HEK293T (cell line): Measurements from ENCODE around the gene TRIP11.
"Not testable (repeated sequence)": the region's sequence is repeated elsewhere in the genome, so short reads cannot be mapped to it uniquely, and the experiment has no call there.

Experiments used
- CTCF ChIA-PET: fragments of 350-600 bp; formaldehyde crosslinking; extraction: SDS; loops from one replicate; lab custom pipeline; 2021; ENCODE audit warnings: antibody characterized with exemption, inconsistent platforms; lab: Yijun Ruan, JAX
- POLR2A ChIA-PET: fragments of 350-600 bp; formaldehyde crosslinking; extraction: SDS; loops from one replicate; lab custom pipeline; 2020; ENCODE audit warnings: antibody characterized with exemption, inconsistent platforms; lab: Yijun Ruan, JAX
- DNase-seq: peaks from one replicate; pipeline ENCODE4 v3.0.0; 2012; ENCODE audit warnings: mixed read lengths; ENCODE audit errors: extremely low spot score
- ARNT ChIP-seq: fragments of 450-650 bp; IDR thresholded peaks from 2 replicates; pipeline ENCODE4 v1.6.1; 2017; ENCODE audit warnings: mild to moderate bottlenecking
- BHLHE40 ChIP-seq: fragments of 450-650 bp; IDR thresholded peaks from 2 replicates; pipeline ENCODE4 v1.6.1; 2016; ENCODE audit warnings: mild to moderate bottlenecking, moderate library complexity, borderline replicate concordance
- CTBP1 ChIP-seq: fragments of 450-650 bp; IDR thresholded peaks from 2 replicates; pipeline ENCODE4 v1.6.1; 2016; ENCODE audit warnings: borderline replicate concordance
- ELF4 ChIP-seq: fragments of 450-650 bp; IDR thresholded peaks from 2 replicates; pipeline ENCODE4 v1.6.1; 2017; ENCODE audit warnings: antibody characterized with exemption
- FOXA1 ChIP-seq: fragments of 450-650 bp; IDR thresholded peaks from 2 replicates; pipeline ENCODE4 v1.6.1; 2016; ENCODE audit warnings: mild to moderate bottlenecking
- FOXK2 ChIP-seq: fragments of 450-650 bp; IDR thresholded peaks from 2 replicates; pipeline ENCODE4 v1.6.1; 2016; ENCODE audit warnings: mild to moderate bottlenecking
- FOXM1 ChIP-seq: fragments of 450-650 bp; IDR thresholded peaks from 2 replicates; pipeline ENCODE4 v1.6.1; 2017; ENCODE audit warnings: mild to moderate bottlenecking, borderline replicate concordance
- HDGF ChIP-seq: fragments of 450-650 bp; IDR thresholded peaks from 2 replicates; pipeline ENCODE4 v1.6.1; 2017; ENCODE audit warnings: antibody characterized with exemption, borderline replicate concordance
- L3MBTL2 ChIP-seq: fragments of 450-650 bp; conservative IDR thresholded peaks from 2 replicates; pipeline ENCODE4 v1.6.1; 2016; ENCODE audit warnings: mild to moderate bottlenecking
- LEF1 ChIP-seq: fragments of 450-650 bp; IDR thresholded peaks from 2 replicates; pipeline ENCODE4 v1.6.1; 2017; ENCODE audit warnings: mild to moderate bottlenecking, borderline replicate concordance
- NFRKB ChIP-seq: fragments of 450-650 bp; IDR thresholded peaks from 2 replicates; pipeline ENCODE4 v1.6.1; 2016; ENCODE audit warnings: mild to moderate bottlenecking, moderate library complexity
- PKNOX1 ChIP-seq: fragments of 450-650 bp; IDR thresholded peaks from 2 replicates; pipeline ENCODE4 v1.6.1; 2016
- SP1 ChIP-seq: fragments of 450-650 bp; IDR thresholded peaks from 2 replicates; pipeline ENCODE4 v1.6.1; 2017
- SUZ12 ChIP-seq: fragments of 450-650 bp; IDR thresholded peaks from 2 replicates; pipeline ENCODE4 v1.6.1; 2016; ENCODE audit warnings: mild to moderate bottlenecking
- TARDBP ChIP-seq: fragments of 450-650 bp; IDR thresholded peaks from 2 replicates; pipeline ENCODE4 v1.6.1; 2016
- ZNF384 ChIP-seq: fragments of 450-650 bp; IDR thresholded peaks from 2 replicates; pipeline ENCODE4 v1.6.1; 2016

TRIP11 gene

GRCh38 chr14:92039719-92040430, at the start of gene TRIP11:
TSS of gene TRIP11 (minus strand) at chr14:92040059. CDS start at chr14:92039685, 374 bp downstream.
- CTCF ChIA-PET, result no interaction called here

GRCh38 chr14:92088494-92088893, 48.6 kb upstream of the TRIP11 start:
- ChIA-PET CTCF (no interaction called here), POLR2A (no interaction called here)
- TF ChIP-seq SP1, result no peak
- TF ChIP-seq LEF1, result no peak
- DNase-seq, result no peak

More at GRCh38 chr14:92039719-92040430, at the start of gene TRIP11:
- DNase-seq, result peak; percentile 89
- TF ChIP-seq L3MBTL2 (peak; percentile 61), NFRKB (peak; percentile 55), HDGF (no peak), ELF4 (peak; percentile 27; the same call in 1 of the 2 replicates), SP1 (no peak)
- POLR2A ChIA-PET, result interaction anchor here (0.6 to 3.0 kb wide), 22 partner anchors 9 to 709 kb away, joined by 3 to 20 read pairs (median 4); partner anchors contain the start of genes ATXN3, CPSF2, LGMN and NDUFB1

- CTCF ChIA-PET, result no interaction called here
- POLR2A ChIA-PET, result no interaction called here
- DNase-seq, result no peak
- TF ChIP-seq LEF1, result no peak
- TF ChIP-seq PKNOX1, result no peak
- TF ChIP-seq BHLHE40, result no peak
- no peak for TF ChIP-seq FOXK2
- TF ChIP-seq NFRKB, result no peak
- TF ChIP-seq ELF4, result no peak
- no peak for TF ChIP-seq FOXM1
- no peak for TF ChIP-seq SUZ12
- TF ChIP-seq FOXA1, result no peak
- TF ChIP-seq ZNF384, result no peak
- TF ChIP-seq SP1, result no peak
- no peak for TF ChIP-seq HDGF
- TF ChIP-seq ARNT, result no peak
Measured at GRCh38 chr14:92074555-92074954, 34.7 kb upstream of the TRIP11 start.

GRCh38 chr14:92058006-92058917, 18.4 kb upstream of the TRIP11 start:
- TF ChIP-seq FOXM1 (no peak), FOXA1 (no peak), SUZ12 (no peak), PKNOX1 (no peak), FOXK2 (no peak)
- POLR2A ChIA-PET, result interaction anchor here (0.5 to 1.5 kb wide), 2 partner anchors 18 to 44 kb away, joined by 3 read pairs; no protein-coding TSS in a partner anchor
- DNase-seq, result no peak
- CTCF ChIA-PET, result no interaction called here

GRCh38 chr14:92049781-92050180, 9.9 kb upstream of the TRIP11 start:
- no peak for TF ChIP-seq CTBP1
- no peak for TF ChIP-seq TARDBP
- no peak for TF ChIP-seq NFRKB
- TF ChIP-seq LEF1, result no peak
- TF ChIP-seq SUZ12, result no peak
- POLR2A ChIA-PET, result interaction anchor here (1.8 kb wide), 1 partner anchor 10 kb away, joined by 14 read pairs; the partner anchor contains the start of gene TRIP11
- CTCF ChIA-PET, result no interaction called here
- DNase-seq, result no peak

- CTCF ChIA-PET, result not testable (repeated sequence)
- POLR2A ChIA-PET, result interaction anchor here (1.8 kb wide), 1 partner anchor 9 kb away, joined by 14 read pairs; the partner anchor contains the start of gene TRIP11
Measured at GRCh38 chr14:92049221-92049620, 9.4 kb upstream of the TRIP11 start.

GRCh38 chr14:92045904-92046303, 6.0 kb upstream of the TRIP11 start:
- POLR2A ChIA-PET, CTCF ChIA-PET, DNase-seq: not testable (repeated sequence)

More at GRCh38 chr14:92049221-92049620, 9.4 kb upstream of the TRIP11 start:
- DNase-seq, result not testable (repeated sequence)

GRCh38 chr14:92041766-92042165, 1.9 kb upstream of the TRIP11 start:
- CTCF ChIA-PET, POLR2A ChIA-PET, DNase-seq: not testable (repeated sequence)
